Omental fat pad (tissue), 4 donors: ENCODE measurements around the gene RELT. TPM values are rescaled to one million over a fixed set of nuclear protein-coding genes. Genes with fewer than 3 reads are reported as not detected.

ENCODE experiments used
- ATAC-seq: fragments of 150-250 bp; one replicate; pipeline ENCODE4 v1.9.1; 2016; ENCODE audit warnings: mild to moderate bottlenecking, moderate library complexity; ENCODE audit not compliant: low FRiP score
- DNase-seq: peaks from one replicate; pipeline ENCODE4 v3.0.0-alpha.2; 2019; ENCODE audit warnings: low spot score
- total RNA-seq, 4 donors: library from RNA; depleted of rRNA; stranded (reverse); fragments of >200 nt; gene quantifications; one replicate each; pipeline ENCODE4 v1.1.0, GENCODE V29; 2016
- TF ChIP-seq, protein P1 (sequence below), 3 donors: fragments of 450-650 bp; IDR thresholded peaks; one replicate each; pipeline ENCODE4 v1.5.1; 2016 to 2017; ENCODE audit warnings: antibody characterized with exemption in 3 of 3, mild to moderate bottlenecking in 3 of 3, moderate library complexity in 2 of 3

Gene RELT
- total RNA-seq, 4 donors from 2014 or later, result 5.0 to 21.6 (median 9.0) TPM

DNA sequence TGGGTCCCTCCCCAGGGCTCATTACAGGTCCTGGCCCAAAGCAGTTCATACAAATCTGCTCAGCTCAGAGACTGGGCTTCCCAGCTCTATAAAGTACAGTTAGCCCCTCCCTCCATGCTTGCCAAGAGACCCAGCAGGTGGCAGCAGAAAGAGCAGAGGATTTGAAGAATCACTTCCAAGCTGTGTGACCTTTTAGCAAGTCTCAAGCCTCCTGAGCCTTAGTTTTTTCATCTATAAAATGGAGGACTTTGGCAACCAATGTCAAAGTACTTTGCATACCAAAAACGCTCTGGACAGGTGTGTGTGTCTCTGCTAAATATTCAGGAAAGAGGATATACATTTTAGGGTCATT lies 26.6 kb downstream of the RELT start:
- TF ChIP-seq, protein P1, sequence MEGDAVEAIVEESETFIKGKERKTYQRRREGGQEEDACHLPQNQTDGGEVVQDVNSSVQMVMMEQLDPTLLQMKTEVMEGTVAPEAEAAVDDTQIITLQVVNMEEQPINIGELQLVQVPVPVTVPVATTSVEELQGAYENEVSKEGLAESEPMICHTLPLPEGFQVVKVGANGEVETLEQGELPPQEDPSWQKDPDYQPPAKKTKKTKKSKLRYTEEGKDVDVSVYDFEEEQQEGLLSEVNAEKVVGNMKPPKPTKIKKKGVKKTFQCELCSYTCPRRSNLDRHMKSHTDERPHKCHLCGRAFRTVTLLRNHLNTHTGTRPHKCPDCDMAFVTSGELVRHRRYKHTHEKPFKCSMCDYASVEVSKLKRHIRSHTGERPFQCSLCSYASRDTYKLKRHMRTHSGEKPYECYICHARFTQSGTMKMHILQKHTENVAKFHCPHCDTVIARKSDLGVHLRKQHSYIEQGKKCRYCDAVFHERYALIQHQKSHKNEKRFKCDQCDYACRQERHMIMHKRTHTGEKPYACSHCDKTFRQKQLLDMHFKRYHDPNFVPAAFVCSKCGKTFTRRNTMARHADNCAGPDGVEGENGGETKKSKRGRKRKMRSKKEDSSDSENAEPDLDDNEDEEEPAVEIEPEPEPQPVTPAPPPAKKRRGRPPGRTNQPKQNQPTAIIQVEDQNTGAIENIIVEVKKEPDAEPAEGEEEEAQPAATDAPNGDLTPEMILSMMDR (IDR thresholded peaks at IDR 0.05), result no peak
- ATAC-seq (no peak), DNase-seq (no peak)

DNA sequence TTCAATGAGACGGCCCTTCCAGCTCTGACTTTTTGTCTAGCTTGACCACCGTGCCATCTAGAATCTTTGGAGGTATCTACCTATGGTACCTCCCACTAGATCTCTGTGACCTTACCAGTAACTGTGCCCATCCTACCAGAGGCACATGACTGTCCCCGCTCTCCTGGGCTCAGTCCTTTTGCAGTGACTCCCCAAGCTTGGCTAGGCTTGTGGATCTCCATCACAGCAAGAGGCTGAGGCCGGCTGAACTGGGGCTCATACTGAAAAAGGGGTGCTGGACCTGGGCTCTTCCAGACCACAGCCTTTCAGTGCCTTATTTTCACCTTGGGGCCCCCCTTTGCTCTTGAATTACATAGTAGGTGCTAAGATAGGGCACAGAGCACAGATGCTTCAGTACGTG lies 27.3 kb downstream of the RELT start:
- TF ChIP-seq, protein P1 (IDR thresholded peaks at IDR 0.05), result no peak
- DNase-seq (no peak), ATAC-seq (no peak)

DNA sequence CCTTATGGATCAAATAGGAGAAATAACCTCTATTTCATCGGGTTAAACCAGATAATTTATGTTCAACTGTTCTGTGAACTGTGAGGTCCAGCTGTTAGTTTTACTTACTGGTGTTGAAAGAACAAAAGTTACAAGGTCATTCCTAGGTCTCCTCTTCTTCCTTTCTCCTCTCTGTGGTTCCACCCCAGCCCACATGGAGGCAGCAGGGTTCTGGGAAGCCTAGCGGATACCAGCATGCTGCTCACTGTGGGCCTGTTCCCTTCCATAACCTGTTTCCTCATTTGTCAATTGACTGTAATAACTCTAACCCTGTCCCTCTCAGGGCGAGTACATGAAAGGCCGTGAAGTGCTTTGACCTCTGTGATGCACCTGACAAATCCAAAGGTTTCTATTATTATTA lies 27.8 kb downstream of the RELT start:
- no peak for DNase-seq

DNA sequence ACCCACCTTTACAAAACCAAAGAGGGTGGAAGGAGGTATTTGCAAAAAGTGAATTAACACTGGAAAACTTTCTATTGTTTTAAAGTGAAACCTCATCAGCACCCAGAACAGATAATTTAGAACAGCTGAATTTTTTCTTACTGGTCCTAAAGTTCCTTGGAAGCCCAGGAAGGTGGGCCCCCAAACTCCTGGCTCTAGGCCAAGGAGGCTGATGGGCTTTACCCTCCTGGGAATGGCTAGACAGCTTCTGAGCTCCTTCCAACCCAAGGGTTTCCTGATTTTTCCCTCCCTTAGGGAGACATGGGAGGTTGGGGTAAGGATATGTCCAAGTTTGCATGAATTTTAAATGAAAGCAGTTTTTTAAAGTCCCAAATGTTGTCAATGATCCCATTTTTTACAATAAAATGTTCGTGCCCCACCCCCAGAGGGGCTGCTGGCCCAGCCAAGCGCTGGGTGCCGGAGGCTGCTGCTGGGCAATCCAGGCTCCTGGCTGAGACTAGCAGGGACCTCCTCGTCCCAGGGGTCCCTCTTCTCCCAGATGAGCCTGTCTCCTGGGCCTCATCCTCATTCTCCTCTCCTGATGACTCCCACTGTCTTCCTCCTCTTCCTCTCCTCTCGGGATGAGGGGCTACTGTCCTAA lies 28.4 kb downstream of the RELT start:
- DNase-seq (no peak), ATAC-seq (no peak)
- TF ChIP-seq, protein P1 (IDR thresholded peaks at IDR 0.05), result no peak

More for the DNA sequence above, 27.8 kb downstream of the RELT start:
- TF ChIP-seq, protein P1 (IDR thresholded peaks at IDR 0.05), result no peak
- peak; percentile 58 for ATAC-seq

DNA sequence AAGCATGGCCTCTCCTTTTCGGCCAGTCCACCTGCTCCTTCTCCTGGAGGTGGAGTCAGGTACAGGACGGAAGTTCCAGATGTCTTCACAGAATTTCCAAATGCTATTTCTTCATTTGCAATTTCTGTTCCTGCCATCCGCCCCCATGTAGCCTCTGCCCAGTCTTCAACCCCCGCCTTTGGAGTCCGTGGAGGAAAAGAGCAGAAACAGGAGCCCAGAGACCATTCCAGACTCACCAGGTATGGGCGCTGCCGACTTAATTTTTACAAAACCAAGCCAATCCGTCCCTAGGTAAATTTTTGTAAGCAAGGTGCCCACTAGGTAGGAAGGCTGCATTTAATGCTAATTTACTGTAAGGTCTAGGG lies 28.9 kb downstream of the RELT start:
- TF ChIP-seq, protein P1 (IDR thresholded peaks at IDR 0.05), result no peak
- ATAC-seq, result no peak
- no peak for DNase-seq

DNA sequence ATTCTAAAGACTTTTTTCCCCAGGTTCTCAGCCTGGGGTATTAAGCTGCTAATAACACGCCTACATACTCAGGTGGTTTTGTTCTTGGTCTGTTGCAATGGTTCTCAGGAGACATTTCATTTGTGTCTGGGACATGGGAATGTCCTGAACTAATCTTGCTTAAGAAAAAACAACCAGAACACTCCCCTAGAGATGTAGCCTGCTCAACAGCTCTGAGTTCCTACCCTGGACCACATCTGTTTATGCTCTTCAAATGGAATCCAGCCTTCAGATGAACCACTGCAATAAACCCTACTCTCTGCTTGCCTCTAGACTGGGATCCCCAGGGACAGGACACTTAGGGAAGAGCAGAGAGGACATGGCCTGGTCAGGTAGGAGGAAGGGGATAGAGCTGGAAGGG lies 29.9 kb downstream of the RELT start:
- ATAC-seq, result no peak
- TF ChIP-seq, protein P1 (IDR thresholded peaks at IDR 0.05), result no peak
- DNase-seq, result no peak

DNA sequence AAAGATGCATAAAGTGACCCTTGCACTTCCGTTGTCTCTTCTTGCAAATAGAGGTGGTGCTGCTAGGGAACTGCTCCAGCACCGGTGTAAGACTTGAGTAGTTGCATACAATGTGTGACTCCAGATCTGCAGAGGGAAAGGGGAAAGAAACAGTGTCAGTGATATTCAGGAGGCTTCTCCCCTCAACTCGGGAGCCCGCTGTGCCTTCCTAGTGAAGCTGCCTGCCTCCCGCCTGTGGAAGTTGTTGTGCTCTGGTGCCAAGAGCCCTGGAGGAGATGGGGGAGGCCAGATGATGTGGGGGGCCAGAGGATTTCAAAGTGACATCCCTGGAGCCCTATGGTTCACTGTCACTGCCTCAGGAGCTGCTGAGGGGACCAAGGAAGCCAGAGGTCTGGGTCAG lies 30.4 kb downstream of the RELT start:
- TF ChIP-seq, protein P1 (IDR thresholded peaks at IDR 0.05), result no peak
- ATAC-seq (no peak), DNase-seq (no peak)
